ENCODE results near the gene MTRF1.

DNA sequence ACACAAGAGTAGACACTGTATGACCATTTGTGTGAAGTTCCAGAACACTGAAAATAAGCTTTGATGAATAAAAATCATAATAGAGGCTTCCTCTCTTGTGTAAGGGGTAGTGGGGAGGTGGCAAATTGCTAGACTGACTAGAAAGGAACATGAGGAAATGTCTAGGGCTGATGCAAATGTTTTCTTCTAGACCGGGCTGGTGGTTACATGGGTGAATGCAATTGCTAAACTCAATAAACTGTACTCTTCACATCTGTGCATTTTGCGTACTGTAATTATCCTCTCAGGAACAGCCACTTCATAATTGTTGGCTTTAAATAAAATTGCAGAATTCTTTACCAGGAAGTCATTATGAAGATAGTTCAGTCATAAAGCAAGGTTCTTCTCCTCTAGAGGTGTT is 63.9 kb downstream of the MTRF1 start:
- TF ChIP-seq, protein P1, sequence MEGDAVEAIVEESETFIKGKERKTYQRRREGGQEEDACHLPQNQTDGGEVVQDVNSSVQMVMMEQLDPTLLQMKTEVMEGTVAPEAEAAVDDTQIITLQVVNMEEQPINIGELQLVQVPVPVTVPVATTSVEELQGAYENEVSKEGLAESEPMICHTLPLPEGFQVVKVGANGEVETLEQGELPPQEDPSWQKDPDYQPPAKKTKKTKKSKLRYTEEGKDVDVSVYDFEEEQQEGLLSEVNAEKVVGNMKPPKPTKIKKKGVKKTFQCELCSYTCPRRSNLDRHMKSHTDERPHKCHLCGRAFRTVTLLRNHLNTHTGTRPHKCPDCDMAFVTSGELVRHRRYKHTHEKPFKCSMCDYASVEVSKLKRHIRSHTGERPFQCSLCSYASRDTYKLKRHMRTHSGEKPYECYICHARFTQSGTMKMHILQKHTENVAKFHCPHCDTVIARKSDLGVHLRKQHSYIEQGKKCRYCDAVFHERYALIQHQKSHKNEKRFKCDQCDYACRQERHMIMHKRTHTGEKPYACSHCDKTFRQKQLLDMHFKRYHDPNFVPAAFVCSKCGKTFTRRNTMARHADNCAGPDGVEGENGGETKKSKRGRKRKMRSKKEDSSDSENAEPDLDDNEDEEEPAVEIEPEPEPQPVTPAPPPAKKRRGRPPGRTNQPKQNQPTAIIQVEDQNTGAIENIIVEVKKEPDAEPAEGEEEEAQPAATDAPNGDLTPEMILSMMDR (conservative IDR thresholded peaks at IDR 0.05; ENCODE audit: low read length): no peak
- TF ChIP-seq EZH2phosphoT487 (IDR thresholded peaks at IDR 0.05; ENCODE audit: borderline replicate concordance): no peak
